ENCODE results near the gene SLC6A6.

SLC6A6 gene

DNA sequence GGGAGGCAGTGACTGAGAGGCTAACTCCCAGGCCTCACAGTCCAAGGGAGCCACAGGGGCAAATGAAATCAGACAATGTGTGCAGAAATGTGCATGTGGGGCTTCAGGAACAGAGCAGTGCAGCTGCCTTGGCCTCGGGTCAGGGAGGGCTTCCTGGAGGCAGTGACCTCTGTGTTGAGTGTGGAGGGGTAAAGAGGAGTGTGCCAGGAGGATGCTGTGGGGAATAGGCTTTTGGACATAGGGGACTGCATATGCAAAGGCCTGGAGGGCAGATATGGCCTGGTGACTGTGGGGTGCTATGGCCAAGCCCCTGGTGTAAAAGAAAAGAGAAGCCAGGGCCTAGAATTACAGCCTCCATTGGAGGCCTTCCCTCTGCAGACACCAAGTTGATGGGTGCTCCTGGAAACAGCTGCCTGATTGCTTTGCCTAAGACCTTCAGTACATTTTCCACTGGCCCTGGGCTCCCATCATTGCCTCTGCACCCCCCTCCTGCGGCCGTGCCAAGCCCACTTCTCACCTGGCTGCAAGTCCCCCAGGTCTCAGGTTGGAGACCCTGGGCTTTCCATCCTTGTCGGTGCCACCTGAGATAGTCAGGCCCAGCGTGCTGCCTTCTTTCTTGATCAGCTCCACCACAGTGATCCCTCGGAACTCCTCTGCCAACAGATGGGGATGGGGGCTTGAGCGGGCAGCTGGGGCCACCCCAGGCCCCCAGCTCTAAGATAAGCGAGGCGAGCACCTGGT is 122.7 kb downstream of the SLC6A6 start:
- no peak for DNase-seq

DNA sequence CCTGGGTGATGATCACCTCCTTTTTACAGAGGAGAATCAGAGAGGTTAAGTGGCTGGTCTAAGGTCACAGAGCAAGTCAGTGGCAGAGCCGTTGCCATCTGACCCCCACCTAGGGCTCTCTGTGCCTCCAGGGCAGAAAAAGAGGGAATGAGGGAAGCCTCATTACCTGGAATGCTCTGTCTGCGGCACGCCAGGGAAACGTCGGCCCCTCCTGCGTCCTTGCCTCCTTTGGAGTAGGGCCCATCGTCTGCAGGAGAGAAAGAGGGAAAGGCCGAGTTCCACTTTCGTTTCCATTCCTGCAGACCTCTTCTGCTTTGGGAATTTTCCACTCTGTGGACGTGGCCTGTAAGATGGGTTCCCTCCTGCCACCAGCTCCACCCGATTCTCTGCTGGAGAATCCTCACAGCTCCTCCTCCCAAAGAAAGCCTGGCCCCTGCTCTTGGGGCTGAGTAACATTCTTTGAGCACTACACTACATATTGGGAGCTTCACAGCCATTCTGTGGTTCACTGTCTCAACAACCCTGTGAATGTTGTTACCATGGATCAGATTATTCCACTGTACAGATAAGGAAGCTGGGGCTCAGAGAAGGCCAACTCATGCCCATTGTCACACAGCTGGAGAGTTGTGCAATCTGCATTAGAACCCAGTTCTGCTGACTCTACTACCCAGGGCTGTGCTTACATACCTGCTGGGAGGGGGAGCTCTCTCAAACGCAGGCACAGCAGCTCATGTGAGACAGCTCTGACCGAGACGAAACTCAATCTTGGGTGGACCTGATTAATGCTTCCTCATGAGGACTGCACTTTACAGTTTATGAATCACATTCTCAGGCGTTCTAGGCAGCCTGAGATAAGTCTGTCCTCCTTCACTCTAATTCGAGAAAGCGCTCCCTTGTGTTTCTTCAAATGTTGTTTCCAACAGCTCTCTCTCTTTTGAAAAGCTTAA is 123.6 kb downstream of the SLC6A6 start:
- DNase-seq = no peak

DNA sequence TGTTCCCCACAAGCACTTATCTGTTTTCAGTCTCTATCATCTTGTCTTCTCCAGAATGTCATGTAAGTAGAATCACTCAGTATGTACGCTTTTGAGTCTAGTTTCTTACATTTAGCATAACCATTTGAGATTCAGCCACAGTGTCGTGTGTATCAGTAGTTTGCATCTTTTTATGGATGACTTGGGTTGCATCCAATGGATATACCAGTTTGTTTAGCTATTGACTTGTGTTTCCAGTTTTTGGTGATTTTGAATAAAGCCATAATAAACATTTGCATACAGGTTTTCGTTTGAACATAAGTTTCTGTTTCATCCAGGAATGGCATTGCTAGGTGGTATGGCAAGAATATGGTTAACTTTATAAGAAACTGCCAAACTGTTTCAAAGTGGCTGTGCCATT is 125.7 kb downstream of the SLC6A6 start:
- DNase-seq = no peak

DNA sequence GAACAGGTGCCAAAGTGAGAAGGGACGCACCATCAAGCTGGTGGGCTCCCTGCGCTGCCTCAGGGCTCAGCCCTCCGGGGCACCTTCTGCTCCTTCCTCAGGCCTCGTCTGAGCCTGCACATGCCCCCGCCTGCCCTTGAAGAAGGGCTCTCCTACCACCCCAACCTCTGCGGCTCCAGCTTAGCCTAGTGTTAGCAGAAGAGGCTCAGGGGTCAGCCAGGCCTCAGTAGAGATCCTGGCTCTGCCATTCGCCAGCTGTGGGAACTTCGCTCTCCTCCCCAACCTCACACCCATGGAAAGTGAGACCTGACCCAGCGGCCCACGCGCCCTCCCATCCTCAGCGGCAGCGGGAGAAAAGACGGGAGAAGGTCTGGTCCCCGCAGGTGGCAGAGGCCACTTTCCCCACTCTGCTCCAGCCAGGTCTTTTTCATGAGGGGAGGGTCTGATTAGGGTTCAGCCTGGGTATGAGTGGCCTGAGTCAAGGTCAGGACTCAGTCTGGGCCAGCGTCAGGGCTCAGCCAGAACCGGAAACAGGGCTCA is 129.5 kb downstream of the SLC6A6 start:
- DNase-seq = no peak

DNA sequence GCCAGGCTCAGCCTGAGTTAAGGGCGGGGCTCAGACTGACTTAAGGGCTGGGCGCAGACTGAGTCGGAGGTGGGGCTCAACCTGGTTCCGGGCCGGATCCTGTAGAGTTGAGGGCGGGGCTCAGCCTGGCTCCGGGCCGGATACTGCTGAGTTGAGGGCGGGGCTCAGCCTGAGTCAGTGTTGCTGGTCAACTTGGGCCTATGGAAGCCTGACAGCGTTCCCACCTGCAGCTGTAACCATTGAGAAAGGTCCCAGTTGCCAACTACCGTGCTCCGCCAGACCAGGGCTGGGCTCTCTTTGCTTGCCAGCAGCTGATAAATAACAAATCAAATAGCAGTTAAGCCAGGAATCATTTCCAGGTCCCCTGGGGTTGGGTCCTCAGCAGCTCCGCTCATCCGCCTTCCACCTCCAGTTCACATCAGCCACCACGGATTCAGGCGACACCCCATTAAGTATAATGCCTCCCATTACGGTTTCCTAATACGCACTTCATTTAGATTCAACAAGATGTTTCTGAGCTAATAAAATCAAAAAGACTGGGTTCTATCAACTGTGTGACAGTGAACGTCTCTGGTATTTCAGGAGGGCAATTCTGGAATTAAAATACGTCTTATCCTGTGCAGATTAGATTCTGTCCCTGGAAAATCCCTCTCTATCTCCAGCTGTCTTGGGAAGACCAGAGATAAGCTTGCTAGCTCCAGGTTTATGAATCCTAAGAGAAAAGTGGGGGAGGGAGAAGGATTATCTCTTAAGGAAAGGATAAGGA is 130.5 kb downstream of the SLC6A6 start:
- peak; percentile 97 for DNase-seq

DNA sequence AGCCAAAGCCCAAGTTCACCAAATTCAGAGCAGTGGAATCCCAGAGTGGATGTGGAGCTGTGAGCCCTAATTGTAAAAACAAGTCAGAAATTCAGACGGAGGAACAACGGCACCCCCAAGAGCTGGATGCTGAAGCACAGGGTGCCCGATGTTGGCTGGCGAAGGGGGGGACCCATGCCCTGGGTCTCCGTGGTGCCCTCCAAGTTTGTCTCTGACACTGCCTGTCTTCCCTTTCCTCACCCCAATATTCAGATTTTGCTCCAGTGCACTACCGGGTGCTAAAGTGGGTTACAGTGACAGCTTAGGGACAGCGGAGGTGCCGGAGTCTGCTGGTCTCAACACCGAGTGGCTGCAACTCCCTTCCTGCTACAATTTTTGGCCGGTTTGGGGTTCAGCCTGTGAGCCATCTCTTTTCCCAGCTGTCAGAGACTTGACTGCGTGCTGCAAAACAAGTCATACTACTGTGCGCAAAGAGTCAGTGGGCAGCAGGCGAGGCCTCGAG is 131.1 kb downstream of the SLC6A6 start:
- DNase-seq = peak; percentile 31

DNA sequence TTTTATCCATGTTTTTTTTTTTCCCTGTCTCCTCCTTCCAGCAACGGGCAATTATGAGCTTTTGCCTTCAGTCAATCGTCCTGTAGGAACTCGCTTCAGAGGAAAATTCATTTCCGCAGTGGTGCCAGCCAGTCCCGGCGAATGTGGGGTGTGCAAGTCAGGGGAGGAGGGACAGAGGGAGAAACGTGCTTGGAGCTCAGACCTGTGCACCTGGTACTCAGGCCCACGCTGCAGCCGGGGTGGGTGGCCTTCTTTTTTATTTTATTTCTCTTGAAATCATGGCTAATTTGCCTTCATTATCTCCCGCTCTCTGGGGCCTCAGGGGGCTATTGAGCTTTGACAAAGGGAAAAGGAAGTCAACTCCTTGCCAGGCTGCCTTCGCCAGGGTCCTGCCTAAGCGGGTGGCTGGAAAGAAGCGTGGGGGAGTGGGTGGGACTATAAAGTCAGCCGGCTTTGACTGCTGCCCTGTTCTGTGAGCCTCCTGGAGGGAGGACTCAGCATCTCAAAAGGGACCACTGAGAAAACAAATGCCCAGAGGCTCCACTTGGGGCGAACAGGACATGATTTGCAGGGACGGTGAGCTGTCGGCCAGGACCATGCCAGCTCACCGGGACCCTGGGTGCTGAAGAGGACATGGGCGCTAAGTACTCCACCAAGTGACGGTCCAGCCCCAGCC is 132.2 kb downstream of the SLC6A6 start:
- no peak for DNase-seq

DNA sequence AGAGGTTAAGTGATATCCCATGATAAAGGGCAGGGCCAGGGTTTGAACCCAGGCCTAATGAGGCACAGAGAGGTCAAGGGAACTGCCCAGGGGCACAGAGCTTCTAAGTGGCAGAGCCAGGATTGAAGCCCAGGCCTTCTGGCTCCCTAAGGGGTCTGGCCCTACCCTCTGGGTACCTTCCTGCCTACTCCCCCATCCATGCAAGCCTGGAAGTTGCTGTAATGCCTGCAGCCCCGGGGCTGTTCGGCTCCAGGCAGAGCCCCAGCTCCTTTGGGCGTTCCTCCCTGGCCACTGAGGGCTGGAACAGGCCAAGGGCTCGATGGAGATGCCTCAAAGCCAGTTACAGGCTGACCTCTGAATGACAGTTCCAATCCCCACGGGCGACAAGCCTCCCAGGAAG is 133.2 kb downstream of the SLC6A6 start:
- DNase-seq = no peak

DNA sequence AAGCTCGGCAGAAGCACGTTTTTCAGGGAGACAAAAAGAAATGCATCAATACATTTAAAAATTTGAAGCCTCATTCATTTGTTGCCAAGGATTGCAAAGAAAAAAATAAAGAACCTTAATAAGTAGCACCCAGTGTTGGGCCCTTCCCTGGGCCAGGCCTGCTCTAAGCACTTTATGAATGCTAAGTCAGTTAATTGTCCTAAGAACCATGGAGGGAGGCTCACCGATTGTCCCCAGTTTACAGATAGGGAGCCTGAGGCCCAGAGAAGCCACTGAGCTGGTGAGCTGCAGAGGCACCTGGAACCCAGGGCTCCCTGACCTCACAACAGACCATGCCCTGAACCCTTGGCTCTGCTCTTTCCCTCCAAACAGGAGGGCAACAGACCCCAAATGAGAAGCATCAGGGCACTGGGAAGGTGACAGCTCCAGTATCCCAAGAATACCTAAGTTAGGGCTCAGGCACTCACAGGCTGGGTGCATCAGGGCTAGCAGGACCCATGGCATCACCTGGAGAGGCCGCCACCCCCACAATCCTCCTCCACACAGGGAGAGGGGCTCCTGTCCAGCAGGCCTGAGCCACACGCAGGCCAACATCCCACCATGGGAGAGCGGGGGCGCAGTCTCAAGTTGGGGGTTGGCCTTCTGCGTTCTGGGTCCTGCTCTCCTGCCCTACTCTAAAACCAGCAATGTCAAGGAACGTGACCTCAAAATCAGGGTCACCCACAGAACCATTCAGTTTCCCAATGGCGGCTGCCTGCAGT is 133.8 kb downstream of the SLC6A6 start:
- DNase-seq = no peak

DNA sequence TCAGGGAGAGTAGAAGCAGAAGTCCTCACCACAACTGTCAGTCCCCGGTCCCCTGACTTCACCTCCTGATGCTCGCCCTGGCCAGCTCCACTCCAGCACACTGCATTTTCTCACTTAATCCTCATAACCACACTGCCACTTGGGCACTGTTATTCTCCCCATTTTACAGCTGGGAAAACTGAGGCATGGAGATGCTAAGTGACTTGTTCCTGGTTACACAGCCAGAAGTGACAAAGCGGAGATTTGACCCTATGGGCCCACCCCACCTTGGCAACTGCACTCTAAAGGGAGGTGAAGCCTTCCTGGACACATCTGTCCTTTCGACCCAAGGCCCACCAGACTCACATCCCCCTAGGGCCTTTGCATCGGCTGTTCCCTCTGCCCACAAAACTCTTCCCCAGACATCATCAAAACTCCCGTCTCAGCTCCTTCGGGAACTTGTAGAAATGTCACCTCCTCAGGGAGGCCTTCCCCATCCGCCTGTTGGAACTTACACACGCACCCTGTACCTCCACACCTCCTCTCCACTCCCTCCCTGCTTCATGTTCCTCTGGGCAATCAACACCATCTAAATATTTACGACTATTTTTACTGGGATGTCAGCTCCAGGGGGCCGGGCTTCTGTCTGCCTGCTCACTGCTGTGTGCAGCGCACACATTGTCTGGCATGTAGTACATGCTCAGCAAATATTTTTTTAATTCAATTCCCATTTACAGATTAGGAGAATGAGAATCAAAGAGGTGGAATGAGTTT is 134.6 kb downstream of the SLC6A6 start:
- DNase-seq = no peak

DNA sequence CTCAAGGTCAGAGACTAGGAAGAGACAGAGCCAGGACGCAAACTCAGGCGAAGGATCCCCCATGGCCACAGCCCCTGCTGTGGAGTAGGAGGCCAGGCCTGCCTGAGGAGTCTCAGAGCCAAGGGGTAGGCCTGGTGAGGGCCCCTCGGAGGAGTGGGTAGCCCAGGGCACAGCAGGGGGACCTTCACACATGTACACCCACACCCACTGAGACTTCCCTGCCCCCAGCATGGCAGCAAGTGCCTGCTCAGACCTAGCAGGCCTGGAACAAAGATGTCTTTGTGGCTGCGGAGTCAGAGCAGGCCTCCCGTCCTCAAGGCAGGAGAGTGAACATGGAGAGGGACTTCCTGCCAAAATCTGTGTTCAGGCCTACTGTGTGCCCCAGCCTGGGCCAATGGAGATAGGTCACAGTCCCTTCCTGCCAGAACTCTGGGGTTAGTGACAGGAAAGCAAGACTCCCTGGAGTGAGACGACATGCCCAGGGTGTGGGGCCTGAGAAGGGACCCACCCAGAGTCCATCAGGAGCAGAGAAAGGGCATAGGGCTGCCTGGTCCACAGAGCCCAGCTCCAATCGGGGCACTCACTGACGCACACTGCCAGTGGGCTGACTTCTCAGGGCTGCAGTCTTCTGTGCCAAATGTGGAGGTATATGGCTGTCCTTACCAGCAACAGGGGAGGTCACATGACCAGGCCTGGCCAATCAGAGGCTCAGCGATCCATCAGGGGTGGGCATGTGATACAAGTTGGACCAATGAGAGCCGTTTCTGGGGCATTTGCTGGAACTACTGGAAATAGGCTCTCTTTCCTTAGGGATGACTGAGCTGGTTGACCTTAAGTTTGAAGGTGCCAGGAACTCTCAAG is 135.4 kb downstream of the SLC6A6 start:
- DNase-seq = peak; percentile 47

DNA sequence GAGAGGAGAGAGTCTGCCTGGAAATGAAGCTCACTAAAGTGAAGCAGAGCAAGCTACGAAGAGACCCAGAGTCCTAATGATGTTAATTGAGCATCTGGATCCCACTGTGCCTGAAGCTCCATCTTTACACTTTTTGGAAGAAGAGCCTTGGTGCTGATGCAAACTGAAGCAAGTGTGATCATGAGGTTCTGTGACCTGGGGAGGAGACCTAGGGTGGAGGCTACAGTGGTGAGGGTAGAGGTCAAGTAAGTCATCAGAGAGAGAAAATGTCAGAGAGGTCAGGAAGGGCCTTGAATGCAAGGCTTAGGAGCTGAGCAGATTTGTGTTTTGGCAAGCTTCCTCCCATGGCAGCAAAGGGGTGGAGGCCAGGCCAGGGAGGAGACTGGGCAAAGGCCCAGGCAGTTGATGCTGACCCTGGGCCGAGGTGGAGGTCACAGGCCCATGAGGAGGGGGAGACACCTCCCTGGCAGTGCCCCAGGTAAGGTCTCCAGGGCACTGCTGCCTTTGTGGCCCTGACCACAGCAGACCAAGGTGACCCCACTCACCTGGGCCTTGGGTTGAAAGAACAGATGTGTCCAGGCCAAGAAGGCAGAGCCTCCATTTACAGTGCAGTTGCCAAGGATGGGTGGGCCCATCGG is 136.2 kb downstream of the SLC6A6 start:
- DNase-seq = no peak

Measured in NCI-H82 (cell line).